GM21529 (cell line): ENCODE data around the gene LINGO3.

Experiments used
- ATAC-seq: cut with Tn5 transposase; IDR thresholded peaks from one replicate; pipeline ENCODE4 v1.9.1; 2021; ENCODE audit not compliant: unreplicated experiment

The LINGO3 gene

DNA sequence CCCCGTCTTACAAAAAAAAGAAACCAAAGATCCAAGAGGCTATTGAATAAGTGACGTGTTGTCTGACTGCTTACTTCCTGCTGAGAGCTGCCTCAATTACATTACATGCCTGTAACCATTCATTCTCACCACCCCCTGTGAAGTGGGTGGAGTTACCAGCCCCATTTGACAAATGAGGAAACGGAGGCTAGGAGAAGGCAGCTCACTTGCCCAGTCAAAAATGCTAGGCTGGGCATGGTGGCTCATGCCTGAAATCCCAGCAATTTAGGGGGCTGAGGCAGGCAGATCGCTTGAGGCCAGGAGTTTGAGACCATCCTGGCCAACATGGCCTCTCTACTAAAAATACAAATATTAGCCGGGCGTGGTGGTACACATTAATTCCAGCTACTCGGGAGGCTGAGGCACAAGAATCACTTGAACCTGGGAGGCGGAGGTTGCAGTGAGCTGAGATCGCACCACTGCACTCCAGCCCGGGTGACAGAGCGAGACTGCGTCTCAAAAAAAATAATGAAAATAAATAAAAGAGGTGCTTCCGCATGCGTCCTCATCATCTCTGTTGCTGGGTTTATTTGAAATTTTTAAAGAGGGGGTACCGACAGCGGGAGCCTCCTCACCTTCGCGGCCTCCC lies 19.9 kb upstream of the LINGO3 start:
- ATAC-seq = no peak

DNA sequence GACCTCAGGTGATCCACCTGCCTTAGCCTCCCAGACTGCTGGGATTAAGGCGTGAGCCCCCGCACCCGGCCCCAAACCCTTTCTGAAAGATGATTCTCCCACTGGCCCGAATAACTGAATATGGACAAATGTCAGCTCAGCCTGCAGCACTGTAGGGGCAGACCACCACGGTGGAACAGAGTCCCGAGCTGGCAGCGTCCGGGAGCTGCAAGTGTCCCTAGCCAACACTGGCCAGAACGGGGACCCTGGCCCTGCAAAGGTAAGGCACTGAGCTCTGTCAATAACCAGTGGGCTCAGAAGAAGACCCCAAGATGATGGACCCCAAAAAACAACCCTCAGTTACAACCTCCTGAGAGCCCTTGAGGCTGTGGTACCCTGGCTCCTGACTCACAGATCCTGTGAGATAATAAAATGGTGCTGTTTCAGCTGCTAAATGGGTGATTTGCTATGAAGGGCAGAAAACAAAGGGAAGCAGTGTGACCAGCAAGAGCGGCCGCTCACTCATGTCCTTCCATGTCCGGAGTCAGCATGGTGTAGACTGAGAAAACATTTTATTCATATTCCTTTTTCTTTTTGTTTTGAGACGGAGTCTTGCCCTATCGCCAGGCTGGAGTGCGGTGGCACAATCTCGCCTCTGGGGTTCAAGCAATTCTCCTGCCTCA lies 18.9 kb upstream of the LINGO3 start:
- ATAC-seq = no peak

DNA sequence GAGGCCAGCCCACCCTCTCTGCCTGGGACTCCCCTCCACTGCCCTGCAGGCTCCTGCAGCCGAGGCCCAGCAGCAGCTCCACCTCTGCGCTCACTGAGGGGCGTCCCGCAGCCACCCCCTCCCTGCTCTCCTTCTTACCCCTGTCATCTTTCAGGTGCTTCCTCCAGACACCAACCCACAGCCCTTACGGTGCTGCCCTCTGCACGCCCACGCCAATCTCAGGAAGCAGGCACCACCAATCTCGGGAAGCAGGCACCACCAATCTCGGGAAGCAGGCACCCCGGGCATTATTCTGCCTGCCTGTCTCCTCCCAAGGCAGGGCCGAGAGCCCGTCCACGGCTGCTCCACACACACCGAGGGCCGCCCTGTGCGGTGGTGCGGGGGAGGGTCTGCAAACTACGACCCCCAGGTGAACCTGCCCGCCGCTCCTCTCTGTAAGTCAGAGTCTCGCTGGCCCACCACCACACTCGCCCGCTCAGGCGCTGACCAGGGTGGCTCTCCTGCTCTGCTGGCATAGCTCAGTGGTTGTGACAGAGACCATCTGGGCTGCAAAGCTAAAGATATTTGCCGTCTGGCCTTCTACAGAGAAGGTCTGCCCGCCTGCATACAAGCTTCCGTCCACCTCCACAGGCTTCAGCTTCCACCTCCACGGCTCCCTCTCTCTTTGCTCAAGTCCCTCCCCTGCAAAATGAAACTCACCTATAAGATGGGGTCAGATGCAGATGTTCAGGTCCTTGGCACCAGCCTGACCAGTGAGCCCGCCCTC lies 17.5 kb upstream of the LINGO3 start:
- ATAC-seq = no peak

DNA sequence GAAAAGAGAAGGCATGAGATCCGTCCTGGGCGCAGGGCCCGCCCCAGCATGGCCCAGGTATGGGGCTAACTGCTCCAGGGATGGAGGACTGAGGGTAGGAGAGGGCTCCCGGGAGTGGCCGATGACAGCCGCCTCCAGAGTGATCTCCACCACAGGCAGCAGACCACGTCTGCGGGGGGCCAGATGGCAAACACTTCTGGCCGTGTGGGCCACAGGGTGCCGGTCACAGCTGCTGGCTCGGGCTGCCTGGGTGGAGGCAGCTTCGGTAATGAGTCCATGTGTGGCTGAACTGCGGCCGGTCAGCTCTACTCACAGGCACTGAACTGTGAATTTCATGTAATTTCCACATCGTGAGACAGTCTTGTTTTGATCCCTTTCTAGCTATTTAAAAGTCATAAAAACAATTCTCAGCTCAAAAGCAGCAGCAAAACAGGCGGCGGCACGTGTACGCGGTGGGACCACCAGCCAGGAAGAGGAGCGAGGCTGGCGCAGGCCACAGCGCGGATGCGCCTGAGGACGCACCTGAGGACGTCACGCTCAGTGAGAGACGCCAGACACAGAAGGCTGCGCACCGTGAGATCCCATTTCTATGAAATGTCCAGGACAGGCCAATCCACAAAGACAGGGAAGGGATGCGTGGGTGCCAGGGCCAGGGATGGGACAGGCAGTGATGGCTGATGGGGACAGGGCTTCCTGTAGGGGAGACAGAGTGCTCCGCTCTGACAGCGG lies 16.4 kb upstream of the LINGO3 start:
- no peak for ATAC-seq

DNA sequence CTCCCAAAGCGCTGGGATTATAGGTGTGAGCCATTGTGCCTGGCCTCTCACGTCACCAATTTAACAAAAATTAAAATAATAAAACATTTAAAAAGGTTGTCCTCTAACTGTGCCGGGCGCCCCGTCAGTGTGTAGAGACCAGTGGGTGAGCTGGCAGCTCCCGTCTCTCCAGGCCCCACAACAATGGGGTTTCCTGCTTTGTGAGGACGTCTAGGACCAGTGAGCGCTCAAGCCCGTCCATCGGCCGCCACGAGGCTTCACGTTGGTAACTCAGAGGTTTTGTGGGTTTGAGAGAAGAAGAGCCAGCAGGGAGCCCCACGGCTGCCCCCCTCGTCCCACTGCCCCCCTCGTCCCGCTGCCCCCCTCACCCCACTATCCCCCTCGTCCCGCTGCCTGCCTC lies 15.8 kb upstream of the LINGO3 start:
- no peak for ATAC-seq

DNA sequence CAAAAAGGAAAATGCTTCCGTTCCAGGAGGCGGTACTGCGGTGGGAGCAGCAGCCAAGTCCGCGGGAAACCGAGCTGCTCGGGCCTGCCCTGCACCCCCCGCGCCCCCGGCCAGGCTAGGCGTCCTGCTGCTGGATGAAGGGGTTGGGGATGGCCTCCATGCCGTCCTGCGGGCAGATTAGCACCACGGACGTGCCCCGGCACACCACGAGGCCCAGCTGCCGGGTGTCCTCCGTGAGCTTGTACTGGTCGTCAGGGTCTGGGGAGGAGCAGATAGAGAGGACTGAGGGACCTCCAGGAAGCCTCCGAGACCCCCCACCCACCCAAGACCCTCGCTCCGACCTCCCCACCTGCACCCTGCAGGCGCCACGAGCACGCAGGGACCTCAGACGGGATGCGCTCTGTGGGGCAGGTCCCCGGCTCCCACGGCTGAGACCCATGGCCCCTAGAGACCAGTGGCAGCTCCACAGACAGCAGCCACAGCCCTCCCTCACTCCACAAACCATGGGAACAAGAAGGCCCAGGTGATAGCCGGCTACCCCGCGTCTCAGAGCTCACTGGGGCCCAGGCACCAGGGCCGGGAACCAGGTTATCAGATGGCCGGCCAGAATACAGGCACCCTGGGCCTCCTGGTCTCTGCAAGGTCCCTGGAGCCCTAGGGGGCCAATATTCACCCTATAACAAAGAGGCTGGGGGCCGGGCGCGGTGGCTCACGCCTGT lies 13.8 kb upstream of the LINGO3 start:
- ATAC-seq = no peak

DNA sequence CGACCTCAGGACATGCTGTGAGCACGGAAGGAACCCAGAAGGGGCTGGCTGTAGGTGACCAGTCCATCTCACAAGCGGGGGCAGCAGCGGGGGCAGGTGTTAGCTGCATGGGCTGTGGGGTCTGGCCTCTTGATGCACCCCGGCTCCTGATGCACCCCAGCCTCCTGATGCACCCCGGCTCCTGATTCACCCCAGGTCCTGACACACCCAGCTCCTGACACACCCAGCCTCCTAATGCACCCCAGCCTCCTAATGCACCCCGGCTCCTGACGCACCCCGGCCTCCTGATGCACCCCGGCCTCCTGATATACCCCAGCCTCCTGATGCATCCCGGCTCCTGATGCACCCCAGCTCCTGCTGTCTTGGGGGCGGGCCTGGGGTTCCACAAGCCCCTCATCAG lies 13.0 kb upstream of the LINGO3 start:
- no peak for ATAC-seq

DNA sequence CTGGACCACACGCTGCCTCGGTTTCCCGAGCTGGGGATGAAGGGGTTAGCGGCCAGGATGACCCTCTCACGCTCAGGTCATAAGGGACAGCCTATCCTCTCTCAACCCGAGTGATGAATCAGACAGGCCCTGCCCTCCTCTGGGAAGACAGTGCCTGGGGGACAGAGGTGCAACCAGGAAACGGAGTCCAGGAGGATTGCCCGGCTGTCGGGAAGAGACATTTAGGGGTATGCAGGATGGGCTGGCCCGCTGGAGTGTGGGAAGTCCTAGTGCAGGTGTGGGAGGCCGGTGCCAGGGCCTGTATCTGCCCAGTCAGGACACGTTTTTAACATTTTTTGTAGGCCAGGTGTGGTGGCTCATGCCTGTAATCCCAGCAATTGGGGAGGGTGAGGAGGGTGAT lies 12.1 kb upstream of the LINGO3 start:
- no peak for ATAC-seq

DNA sequence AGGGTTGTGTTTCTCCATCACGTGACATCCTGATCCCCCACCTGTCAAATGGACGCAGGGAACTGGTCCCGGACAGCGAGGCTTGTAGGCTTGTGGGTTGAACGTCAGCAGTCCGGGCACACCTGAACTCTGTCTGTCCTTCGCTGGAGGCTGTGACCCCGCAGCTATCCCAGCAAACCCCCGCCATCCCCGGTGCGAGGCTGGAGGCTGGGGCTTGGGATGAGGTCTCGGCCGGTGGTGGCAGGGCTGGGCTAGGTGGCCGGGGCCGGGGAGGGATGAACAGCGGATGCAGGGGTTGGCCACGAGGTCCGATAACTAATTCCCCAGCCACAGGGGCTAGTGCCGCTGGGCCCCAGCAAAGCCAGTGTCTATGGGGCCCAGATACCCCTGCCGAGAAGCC lies 11.6 kb upstream of the LINGO3 start:
- ATAC-seq = no peak

DNA sequence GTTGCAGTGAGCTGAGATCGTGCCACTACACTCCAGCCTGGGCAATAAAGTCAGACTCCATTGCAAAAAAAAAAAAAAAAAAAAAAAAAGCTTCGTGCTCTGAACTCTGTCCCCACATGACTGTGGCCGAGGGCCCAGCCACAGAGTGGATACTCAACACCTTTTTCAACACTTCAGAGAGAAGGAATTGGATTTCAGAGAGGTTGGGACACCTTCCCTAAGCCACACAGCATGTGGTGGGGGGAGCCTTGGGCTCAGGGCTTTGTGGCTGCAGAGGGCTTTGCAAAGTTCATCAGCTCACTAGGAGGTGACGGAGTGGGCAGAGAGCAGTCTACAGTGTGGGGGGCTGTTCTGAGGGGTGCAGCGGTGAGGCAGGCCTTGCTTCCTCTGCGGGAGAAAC lies 11.0 kb upstream of the LINGO3 start:
- no peak for ATAC-seq

DNA sequence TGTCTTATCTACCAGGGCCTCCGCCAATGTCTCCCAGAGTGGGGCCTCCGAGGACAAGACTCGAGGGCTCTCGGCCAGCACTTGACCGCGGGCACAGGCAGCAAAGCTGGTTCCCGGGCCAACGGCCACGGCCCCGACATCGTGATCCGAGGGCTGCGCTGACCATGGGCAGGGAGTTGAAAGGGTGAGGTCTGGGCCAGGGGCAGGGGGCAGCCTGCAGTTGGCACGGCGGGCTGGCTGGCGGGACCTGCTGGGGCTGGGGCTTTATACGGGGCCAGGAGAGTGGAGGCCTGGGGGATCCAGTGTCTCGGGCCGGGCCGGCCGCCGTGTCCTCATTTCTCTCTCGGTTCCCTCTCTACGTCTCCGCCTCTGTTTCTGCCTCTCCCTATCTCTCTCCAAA lies 9.8 kb upstream of the LINGO3 start:
- no peak for ATAC-seq

DNA sequence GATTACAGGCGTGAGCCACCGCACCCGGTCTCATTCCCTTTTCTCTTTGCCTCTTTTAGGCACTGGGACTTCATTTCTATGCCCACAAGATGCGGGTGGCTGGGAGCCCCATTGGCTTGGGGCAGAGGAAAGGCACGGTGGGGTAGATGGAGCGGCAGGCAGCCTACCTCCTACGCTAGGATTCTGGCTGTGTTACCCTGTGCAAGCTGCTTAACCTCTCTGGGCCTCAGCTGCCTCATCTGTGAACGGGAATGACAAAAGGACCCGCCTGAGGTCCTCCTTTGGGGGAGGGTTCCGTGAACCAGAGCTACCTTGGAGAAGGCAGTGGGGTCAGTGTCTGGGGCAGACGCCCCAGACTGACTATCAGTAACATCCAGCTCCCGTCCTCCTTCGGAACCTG lies 9.3 kb upstream of the LINGO3 start:
- ATAC-seq = no peak

DNA sequence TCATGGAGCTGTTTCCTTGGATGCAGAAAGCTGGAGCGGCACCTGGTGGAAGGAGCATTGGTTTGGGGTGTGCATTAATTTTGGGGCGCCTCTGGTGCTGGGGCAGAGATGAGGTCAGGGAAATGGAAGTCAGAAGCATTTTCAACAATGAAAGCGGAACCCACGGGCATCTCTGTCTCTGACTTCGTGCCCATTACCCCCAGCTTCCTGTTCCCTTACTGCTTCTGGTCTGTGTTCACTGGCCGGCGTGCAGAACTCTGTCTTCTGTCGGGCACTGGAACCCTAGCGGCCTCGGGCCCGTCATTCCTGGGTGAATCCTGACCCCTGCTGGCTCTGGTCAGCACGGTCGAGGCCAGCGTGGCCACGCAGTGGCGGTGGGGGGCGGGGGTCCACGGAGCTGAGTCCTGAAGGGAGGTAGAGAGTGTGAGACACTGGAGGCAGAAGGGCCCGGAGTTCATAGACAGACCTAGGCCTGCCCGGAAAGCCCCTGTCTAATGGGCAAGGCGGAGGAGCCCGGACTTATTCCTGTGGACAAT lies 7.9 kb upstream of the LINGO3 start:
- no peak for ATAC-seq

DNA sequence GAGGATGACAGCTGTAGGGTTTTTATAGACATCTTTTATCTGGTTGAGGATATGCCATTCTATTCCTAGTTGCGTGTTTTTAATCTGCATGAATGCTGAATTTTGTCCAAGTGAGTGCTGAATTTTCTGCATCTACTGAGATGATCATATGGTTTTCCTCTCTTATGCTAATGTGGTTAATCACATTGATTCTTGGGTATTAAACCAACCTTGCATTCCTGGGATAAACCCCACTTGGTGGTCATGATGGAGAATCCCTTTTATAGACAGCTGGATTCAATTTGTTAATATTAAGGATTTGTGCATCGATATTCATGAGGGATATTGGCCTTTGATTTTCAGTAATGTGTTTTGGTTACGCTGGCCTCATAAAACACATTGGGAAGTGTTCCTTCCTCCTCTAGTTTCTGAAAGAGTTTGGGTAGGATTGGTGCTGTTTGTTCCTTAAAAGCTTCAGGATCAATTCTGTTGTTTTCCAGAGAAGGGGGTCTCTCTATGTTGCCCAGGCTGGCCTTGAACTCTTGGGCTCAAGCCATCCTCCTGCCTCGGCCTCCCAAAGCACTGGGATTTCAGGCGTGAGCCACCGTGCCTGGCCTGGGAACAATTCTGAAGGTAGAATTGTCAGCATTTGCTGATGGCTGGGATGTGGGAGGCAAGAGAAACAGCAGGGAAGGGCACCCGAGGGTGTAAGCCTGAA lies 7.3 kb upstream of the LINGO3 start:
- no peak for ATAC-seq

DNA sequence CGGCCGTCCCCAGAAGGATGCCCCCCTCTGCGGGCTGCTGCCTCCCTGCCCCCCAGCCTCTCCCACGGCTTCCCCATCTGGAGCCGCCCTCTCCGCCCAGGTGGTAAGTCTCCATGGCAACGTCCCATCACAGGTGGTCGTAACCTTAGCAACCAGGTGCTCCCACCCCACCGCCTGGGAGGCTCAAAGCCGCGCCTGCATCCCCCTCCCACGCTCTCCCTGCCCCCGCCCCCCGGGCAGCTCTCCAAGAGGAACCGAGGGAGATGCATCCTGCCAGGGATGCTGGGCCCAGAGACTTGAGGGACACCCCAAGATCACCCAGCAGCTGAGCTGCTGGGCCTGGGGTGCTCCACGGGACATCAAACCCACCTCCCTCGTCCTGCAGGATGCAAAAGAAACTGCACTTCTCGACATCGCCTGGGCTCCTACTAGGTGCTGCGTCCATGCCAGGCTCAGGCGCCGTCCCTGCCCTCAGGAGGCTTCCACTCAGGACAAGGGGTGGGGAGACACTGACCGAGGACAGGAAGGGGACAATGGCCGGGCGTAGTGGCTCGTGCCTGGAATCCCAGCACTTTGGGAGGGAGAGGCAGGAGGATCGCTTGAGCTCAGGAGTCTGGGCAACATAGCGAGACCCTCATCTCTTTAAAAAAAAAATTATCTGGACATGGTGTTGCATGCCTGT lies 5.0 kb upstream of the LINGO3 start:
- ATAC-seq = no peak

DNA sequence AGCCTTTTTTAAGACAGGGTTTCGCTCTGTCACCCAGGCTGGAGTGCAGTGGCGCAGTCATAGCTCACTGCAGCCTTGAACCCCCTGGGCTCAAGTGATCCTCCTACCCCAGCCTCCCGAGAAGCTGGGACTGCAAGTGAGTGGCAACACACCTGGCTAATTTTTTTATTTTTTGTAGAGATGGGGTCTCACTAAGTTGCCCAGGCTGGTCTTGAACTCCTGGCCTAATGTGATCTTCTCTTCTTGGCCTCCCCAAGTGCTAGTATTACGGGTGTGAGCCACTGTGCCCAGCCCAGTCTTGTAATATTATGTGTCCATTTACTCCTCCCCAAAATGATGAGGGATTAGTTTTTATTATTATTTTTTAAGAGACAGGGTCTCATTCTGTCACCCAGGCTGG lies 3.1 kb upstream of the LINGO3 start:
- no peak for ATAC-seq

DNA sequence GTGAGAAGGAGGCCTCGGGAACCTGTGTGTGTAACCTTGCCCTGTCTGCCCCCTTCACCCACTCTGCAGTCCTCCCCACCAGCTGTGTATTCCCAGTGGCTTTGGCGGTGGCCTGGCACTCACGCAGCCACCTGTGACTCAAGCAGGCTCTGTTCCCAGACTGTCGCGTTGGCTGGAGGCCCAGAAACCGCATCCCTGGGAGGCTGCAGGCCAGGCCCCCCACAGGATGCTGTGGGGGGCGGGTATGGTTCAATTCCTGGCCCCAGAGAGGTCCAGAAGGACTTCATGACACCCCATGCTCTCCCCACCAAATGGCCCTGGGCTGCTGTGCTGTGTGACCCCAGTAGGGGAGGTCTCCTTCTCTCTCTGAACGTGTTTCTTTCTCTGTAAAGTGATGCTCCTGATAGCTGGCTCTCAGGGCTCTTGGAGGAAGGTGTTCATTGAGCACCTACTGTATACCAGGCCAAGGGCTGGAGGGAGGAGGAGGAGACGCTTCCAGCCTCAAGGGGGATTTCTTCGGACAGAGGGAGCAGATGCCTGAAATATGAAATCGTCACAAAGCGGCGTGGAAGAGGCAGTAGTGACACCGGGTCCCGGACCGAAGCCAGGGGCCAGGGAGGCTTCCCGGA lies 1.9 kb upstream of the LINGO3 start:
- ATAC-seq = no peak

DNA sequence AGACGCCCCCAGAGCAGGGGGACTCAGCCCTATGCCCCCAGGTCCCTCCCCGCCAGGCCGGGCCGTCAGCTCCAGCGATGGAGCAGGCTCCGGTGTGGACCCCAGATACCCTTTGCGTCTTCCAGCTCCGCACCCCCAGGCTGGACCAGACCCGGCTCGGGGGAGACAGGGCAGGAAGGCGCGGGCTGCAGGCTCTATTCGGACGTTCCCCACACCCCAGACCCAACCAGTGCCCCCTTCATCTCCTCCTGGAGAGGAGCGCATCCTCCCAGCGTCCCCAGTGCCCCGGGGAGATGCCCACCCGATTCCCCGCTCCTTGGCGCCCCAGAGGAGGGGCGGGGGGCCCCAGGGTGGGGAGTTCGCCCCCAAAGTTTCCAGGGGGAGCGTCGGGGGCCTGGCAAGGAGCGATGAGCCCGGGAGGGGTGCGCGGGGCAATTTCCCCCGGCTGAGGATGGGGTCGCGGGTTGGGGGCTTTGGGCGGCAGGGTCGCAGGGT lies 389 bp downstream of the LINGO3 start:
- ATAC-seq = no peak

DNA sequence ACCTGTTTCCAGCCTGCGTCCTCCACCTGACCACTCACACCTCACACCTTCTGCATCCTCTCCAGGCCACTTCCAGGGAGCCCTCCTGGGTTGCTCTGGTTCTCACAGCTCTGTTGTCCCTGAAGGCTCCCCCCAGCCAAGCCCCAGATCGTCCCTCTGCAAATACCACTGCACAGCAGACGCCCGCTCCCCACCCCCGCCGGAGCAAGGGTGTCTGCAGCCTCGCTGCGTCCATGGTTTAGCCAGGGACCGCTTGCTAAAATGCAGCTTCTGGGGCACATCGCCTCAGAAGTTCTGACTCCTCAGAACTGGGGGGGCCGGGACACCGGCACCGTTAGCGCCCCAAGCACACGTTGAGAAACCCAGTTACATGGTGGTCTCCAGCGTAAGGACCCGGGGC lies 983 bp downstream of the LINGO3 start:
- ATAC-seq = no peak
